ENCODE data around the gene EML5. TPM values are rescaled to one million over a fixed set of nuclear protein-coding genes. Genes with fewer than 3 reads are reported as not detected.

EML5 gene
- total and polyA plus RNA-seq, 2 of the 13 experiments (the other 11 are each of a cell fraction or from before 2014, with no cell fraction given): 0.11 TPM; not detected in 1

- no peak for TF ChIP-seq RBAK (CRISPR knock-in tag; IDR thresholded peaks at IDR 0.05)
- TF ChIP-seq ZNF333 (CRISPR knock-in tag; IDR thresholded peaks at IDR 0.05; ENCODE audit: borderline replicate concordance): no peak
- TF ChIP-seq ZFP36L2 (CRISPR knock-in tag; IDR thresholded peaks at IDR 0.05): no peak
- no peak for TF ChIP-seq FOXP1 (IDR thresholded peaks at IDR 0.05)
- no peak for TF ChIP-seq FOXP1 (CRISPR knock-in tag; IDR thresholded peaks at IDR 0.05)
- no peak for TF ChIP-seq DRAP1 (CRISPR knock-in tag; IDR thresholded peaks at IDR 0.05)
- no peak for TF ChIP-seq PAXIP1 (CRISPR knock-in tag; conservative IDR thresholded peaks at IDR 0.05)
Measured at GRCh38 chr14:88628033-88628432, 164.7 kb downstream of the EML5 start (continued).

- no TSS peak for BruUV-seq (replicated peaks)
- Histone ChIP-seq H3K9me3 (ENCODE audit: low read length) (no peaks in the 10 kb centered on the region), H3K27ac (ENCODE audit: extremely low read length, insufficient read depth, low read length) (no peak overlapping the region), H3K27me3 (ENCODE audit: control insufficient read depth in 1 of 2, insufficient read depth in 2 of 2, low read length in 2 of 2) (no peaks in the 10 kb centered on the region), H3K4me1 (ENCODE audit: insufficient read depth, low read length) (no peaks in the 10 kb centered on the region), H3K79me2 (ENCODE audit: insufficient read depth, low read length) (no peaks in the 10 kb centered on the region), H3K4me3 (replicated peaks in 1 of 3; ENCODE audit: insufficient read depth in 1 of 3, low read depth in 2 of 3, low read length in 3 of 3) (no peak overlapping the region), H4K20me1 (ENCODE audit: insufficient read depth, low read length) (no peaks in the 10 kb centered on the region), H3K9ac (ENCODE audit: insufficient read depth, low read depth, low read length) (no peak overlapping the region), H2AFZ (ENCODE audit: low read length) (no peak overlapping the region), H3K36me3 (replicated peaks in 1 of 2; ENCODE audit: control insufficient read depth in 1 of 2, insufficient read depth in 2 of 2, low read length in 2 of 2) (no peaks in the 10 kb centered on the region), H3K4me2 (ENCODE audit: low read depth, low read length) (no peak overlapping the region)
- WGBS (ENCODE audit: low lambda C conversion rate): 61% methylated on average over 3 of the region's 3 CpGs
- ChIA-PET CTCF (ENCODE audit: low intra/inter-chr PET ratio, low total read pairs) (no interaction called here), POLR2A (no interaction called here)
- in situ Hi-C loops (cut with HindIII; ENCODE audit: extremely low pct_ligation_motif_present, low pct_unique_long_range_greater_than_20kb): no loop called here
- TF ChIP-seq CEBPB (IDR thresholded peaks at IDR 0.05; ENCODE audit: borderline replicate concordance, low read depth, low read length) (0 out of 2 replicates have a peak, but pooled peaks have one; percentile 35), NCOR1 (IDR thresholded peaks at IDR 0.05; ENCODE audit: borderline replicate concordance, low read length) (no peak)
- no peak for FAIRE-seq
- no peak for ATAC-seq
- intact Hi-C loops (cut with micrococcal nuclease; ENCODE audit: unreplicated experiment): no loop called here
- DNase-seq (ENCODE audit: low spot score): no peak
Measured at GRCh38 chr14:88625671-88626070, 167.1 kb downstream of the EML5 start.
